A549 treated with Hydrocortisone at 1 μM for 4 hours (cell line): ENCODE measurements around the gene DPCD. TPM values are rescaled to one million over a fixed set of nuclear protein-coding genes. Genes with fewer than 3 reads are reported as not detected.

ENCODE experiments used
- total RNA-seq: library from RNA; stranded (reverse); fragments of 200-300 nt; extraction: Qiagen RNA extraction; gene quantifications from 5 replicates; pipeline ENCODE4 v1.2.3, GENCODE V29; 2022

Gene DPCD
- total RNA-seq, result 32.8 to 36.5 TPM (median 33.5 TPM) in 5 replicates

GRCh38 chr10:101587725-101588653 lies at the start of gene DPCD, which contains the start of gene POLL:
Gene DPCD, plus strand, starts transcription at chr10:101588321. Its CDS starts 16 bp downstream, at chr10:101588337.
Gene POLL, minus strand, starts transcription at chr10:101588257. Its CDS starts 897 bp downstream, at chr10:101587360.

Other genes with a start within 250 kb of the DPCD start
- 8.3 to 10.7 TPM (median 9.5 TPM) in 5 replicates for gene BTRC, start 234.2 kb upstream of the DPCD start, total RNA-seq
- gene POLL, start 64 bp upstream of the DPCD start, total RNA-seq, result 13.9 to 17.5 TPM (median 15.9 TPM) in 5 replicates
- gene FBXW4, start 106.8 kb downstream of the DPCD start, total RNA-seq, result 21.2 to 29.9 TPM (median 21.7 TPM) in 5 replicates
- not detected in 5 replicates for gene FGF8, start 187.8 kb downstream of the DPCD start, total RNA-seq
- gene NPM3, start 195.1 kb downstream of the DPCD start, total RNA-seq, result 104 to 130 TPM (median 119 TPM) in 5 replicates
- gene OGA, start 230.1 kb downstream of the DPCD start, total RNA-seq, result 56.7 to 90.1 TPM (median 65.9 TPM) in 5 replicates